Measurements from ENCODE around the gene CCSER2.
"Not testable (repeated sequence)": the region's sequence is repeated elsewhere in the genome, so short reads cannot be mapped to it uniquely, and the experiment has no call there.

Gene CCSER2

DNA sequence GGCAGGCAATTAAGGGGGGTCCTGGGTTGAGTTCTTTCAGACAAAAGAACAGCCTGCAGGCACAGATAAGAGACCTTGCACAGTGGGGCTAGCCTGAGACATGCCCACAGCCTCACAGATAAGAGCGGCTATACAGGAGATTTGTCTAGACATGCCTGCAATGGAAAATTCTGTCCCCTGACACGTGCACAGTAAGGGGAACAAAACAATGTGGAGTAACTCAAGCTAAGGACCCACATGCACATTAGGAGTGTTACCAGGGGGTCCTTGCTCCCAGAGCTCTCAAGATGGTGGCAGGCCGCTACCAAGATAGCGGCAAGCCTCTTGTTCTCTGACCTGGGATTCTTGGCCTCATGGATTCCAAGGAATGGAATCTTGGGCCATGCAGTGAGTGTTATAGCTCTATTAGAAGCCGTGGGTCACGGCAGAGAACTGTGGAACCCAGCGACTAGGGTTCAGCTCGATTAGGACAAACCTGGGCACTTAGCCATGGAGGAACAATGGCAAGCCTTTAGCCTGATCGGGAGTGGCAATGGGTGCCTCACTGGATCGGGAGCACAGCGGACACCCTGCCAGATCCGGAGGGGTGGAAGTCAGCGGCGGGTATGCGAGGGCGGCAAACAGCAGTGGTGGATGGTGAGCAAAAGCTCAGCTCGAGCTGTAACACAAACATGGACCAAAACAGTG is 196.9 kb downstream of the CCSER2 start:
- Histone ChIP-seq H3K14ac (ENCODE audit: low read length in 2 of 2) (no peak overlapping the region), H2AFZ (ENCODE audit: low read depth, low read length) (no peak overlapping the region), H3K18ac (ENCODE audit: low read depth in 1 of 2, low read length in 2 of 2) (peak overlapping the region; percentile 14 to 15), H3K4me1 (ENCODE audit: control insufficient read depth, insufficient read depth, low read depth, low read length) (peaks cover 8% of the 10 kb centered on the region), H4K91ac (ENCODE audit: low read length) (no peak overlapping the region), H3K4me3 (ENCODE audit: insufficient read depth in 1 of 2, low read depth in 1 of 2, low read length in 2 of 2) (no peak overlapping the region), H3K9me3 (ENCODE audit: control insufficient read depth, low read length) (peaks cover 6% of the 10 kb centered on the region), H3K4ac (ENCODE audit: low read depth in 1 of 2, low read length in 2 of 2) (no peak overlapping the region), H3K4me2 (ENCODE audit: low read length, poor library complexity, severe bottlenecking) (no peak overlapping the region), H3K36me3 (ENCODE audit: control insufficient read depth in 1 of 2, insufficient read depth in 2 of 2, low read depth in 1 of 2, low read length in 2 of 2) (no peaks in the 10 kb centered on the region), H3K27ac (ENCODE audit: low read length, poor library complexity, severe bottlenecking) (no peak overlapping the region), H2AK5ac (ENCODE audit: low read length, severe bottlenecking) (no peak overlapping the region), H4K8ac (ENCODE audit: low read length) (peak overlapping the region; percentile 55), H3K27me3 (ENCODE audit: control insufficient read depth in 1 of 2, insufficient read depth in 1 of 2, low read length in 2 of 2) (no peaks in the 10 kb centered on the region), H3K9ac (ENCODE audit: low read length) (no peak overlapping the region), H3K23ac (ENCODE audit: low read length in 2 of 2) (no peak overlapping the region), H2BK12ac (ENCODE audit: low read length in 2 of 2) (peak overlapping the region in 1 of 2 experiments; percentile 25), H2BK120ac (ENCODE audit: low read depth, low read length) (no peak overlapping the region), H2BK5ac (ENCODE audit: low read depth, low read length, poor library complexity, severe bottlenecking) (no peak overlapping the region), H2BK15ac (ENCODE audit: low read depth, poor library complexity, severe bottlenecking) (no peak overlapping the region), H3K79me1 (replicated peaks; ENCODE audit: low read length, poor library complexity, severe bottlenecking) (no peaks in the 10 kb centered on the region)
- DNase-seq: no peak
- 92% methylated on average over 17 of the region's 17 CpGs for WGBS

DNA sequence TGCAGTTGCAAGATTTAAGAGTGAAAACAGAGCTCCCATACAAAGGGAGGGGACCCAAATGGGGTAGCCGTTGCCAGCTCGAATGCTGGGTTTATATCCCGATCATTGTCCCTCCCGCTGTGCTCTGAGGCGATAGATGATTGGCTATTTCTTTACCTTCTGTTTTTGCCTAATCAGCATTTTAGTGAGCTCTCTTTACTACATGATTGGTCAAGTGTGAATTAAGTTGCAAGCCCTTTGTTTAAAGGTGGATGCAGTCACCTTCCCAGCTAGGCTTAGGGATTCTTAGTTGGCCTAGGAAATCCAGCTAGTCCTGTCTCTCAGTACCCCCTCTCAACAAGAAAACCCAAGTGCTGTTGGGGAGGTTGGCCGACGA is 197.4 kb downstream of the CCSER2 start:
- not testable (repeated sequence) for H3K4me2 ChIP-seq (ENCODE audit: low read length, poor library complexity, severe bottlenecking); H3K4me3 ChIP-seq (ENCODE audit: insufficient read depth in 1 of 2, low read depth in 1 of 2, low read length in 2 of 2); H3K23ac ChIP-seq (ENCODE audit: low read length in 2 of 2); H3K4ac ChIP-seq (ENCODE audit: low read depth in 1 of 2, low read length in 2 of 2); H3K36me3 ChIP-seq (ENCODE audit: control insufficient read depth in 1 of 2, insufficient read depth in 2 of 2, low read depth in 1 of 2, low read length in 2 of 2); H3K79me1 ChIP-seq (replicated peaks; ENCODE audit: low read length, poor library complexity, severe bottlenecking); H3K18ac ChIP-seq (ENCODE audit: low read depth in 1 of 2, low read length in 2 of 2); H3K14ac ChIP-seq (ENCODE audit: low read length in 2 of 2); H4K8ac ChIP-seq (ENCODE audit: low read length); H3K9ac ChIP-seq (ENCODE audit: low read length); H2BK120ac ChIP-seq (ENCODE audit: low read depth, low read length); H3K27ac ChIP-seq (ENCODE audit: low read length, poor library complexity, severe bottlenecking); H2AFZ ChIP-seq (ENCODE audit: low read depth, low read length); H2BK15ac ChIP-seq (ENCODE audit: low read depth, poor library complexity, severe bottlenecking); H2AK5ac ChIP-seq (ENCODE audit: low read length, severe bottlenecking); DNase-seq; H2BK5ac ChIP-seq (ENCODE audit: low read depth, low read length, poor library complexity, severe bottlenecking); H4K91ac ChIP-seq (ENCODE audit: low read length); H3K27me3 ChIP-seq (ENCODE audit: control insufficient read depth in 1 of 2, insufficient read depth in 1 of 2, low read length in 2 of 2); H3K9me3 ChIP-seq (ENCODE audit: control insufficient read depth, low read length); H2BK12ac ChIP-seq (ENCODE audit: low read length in 2 of 2); H3K4me1 ChIP-seq (ENCODE audit: control insufficient read depth, insufficient read depth, low read depth, low read length)
- 95% methylated on average over 7 of the region's 7 CpGs for WGBS

DNA sequence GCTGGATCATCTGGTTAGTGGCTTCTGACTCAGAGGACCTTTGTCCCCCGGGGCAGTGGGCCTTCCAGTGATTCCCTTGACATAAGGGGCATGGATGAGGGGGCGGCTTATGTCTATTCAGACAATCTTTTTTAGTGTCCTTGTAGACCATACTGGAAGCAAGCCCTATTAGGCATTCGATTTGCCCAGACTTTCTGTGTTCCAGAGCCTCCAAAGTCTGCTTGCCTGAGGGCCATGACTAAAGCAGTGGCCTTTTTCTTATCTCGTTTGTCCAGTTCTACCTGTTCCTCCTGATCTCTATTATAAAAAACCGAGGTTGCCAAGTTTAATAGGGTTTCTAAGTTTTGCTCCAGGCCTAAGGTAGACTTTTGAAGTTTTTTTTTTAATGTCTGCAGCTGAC is 199.0 kb downstream of the CCSER2 start:
- not testable (repeated sequence) for H3K36me3 ChIP-seq (ENCODE audit: control insufficient read depth in 1 of 2, insufficient read depth in 2 of 2, low read depth in 1 of 2, low read length in 2 of 2); H3K27me3 ChIP-seq (ENCODE audit: control insufficient read depth in 1 of 2, insufficient read depth in 1 of 2, low read length in 2 of 2); H4K8ac ChIP-seq (ENCODE audit: low read length); H3K18ac ChIP-seq (ENCODE audit: low read depth in 1 of 2, low read length in 2 of 2); H4K91ac ChIP-seq (ENCODE audit: low read length); H2BK5ac ChIP-seq (ENCODE audit: low read depth, low read length, poor library complexity, severe bottlenecking); H3K4me1 ChIP-seq (ENCODE audit: control insufficient read depth, insufficient read depth, low read depth, low read length); H3K23ac ChIP-seq (ENCODE audit: low read length in 2 of 2); H3K79me1 ChIP-seq (replicated peaks; ENCODE audit: low read length, poor library complexity, severe bottlenecking); H3K4ac ChIP-seq (ENCODE audit: low read depth in 1 of 2, low read length in 2 of 2); H2AK5ac ChIP-seq (ENCODE audit: low read length, severe bottlenecking); H3K27ac ChIP-seq (ENCODE audit: low read length, poor library complexity, severe bottlenecking); H2BK12ac ChIP-seq (ENCODE audit: low read length in 2 of 2); H2BK15ac ChIP-seq (ENCODE audit: low read depth, poor library complexity, severe bottlenecking); DNase-seq; H3K4me3 ChIP-seq (ENCODE audit: insufficient read depth in 1 of 2, low read depth in 1 of 2, low read length in 2 of 2); H3K9me3 ChIP-seq (ENCODE audit: control insufficient read depth, low read length); H2BK120ac ChIP-seq (ENCODE audit: low read depth, low read length); H3K4me2 ChIP-seq (ENCODE audit: low read length, poor library complexity, severe bottlenecking); H3K9ac ChIP-seq (ENCODE audit: low read length); H3K14ac ChIP-seq (ENCODE audit: low read length in 2 of 2); H2AFZ ChIP-seq (ENCODE audit: low read depth, low read length)
- WGBS: 82% methylated on average over 4 of the region's 5 CpGs

DNA sequence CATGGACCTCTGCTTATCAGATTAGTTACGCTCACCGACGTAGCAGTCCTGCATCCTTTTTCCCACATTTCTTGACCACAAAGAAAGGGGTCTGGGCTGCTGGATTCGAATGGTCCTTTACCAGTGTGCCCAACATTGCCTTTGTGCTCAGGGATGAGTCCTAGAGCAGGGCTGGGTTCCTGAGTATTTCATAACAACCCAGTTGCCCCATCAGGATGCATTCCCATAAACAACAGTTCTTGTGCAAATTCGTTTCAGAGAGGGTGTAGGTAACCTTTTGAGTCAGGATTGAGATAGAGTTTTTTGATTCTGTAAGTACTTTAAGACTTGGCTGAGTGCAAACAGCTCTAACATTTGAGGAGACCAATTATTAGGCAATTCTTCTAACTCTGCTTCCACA is 200.1 kb downstream of the CCSER2 start:
- 96% methylated on average over 4 of the region's 5 CpGs for WGBS
- H3K4me3 ChIP-seq (ENCODE audit: insufficient read depth in 1 of 2, low read depth in 1 of 2, low read length in 2 of 2); DNase-seq; H3K4me2 ChIP-seq (ENCODE audit: low read length, poor library complexity, severe bottlenecking); H2BK5ac ChIP-seq (ENCODE audit: low read depth, low read length, poor library complexity, severe bottlenecking); H3K27ac ChIP-seq (ENCODE audit: low read length, poor library complexity, severe bottlenecking); H3K27me3 ChIP-seq (ENCODE audit: control insufficient read depth in 1 of 2, insufficient read depth in 1 of 2, low read length in 2 of 2); H2BK15ac ChIP-seq (ENCODE audit: low read depth, poor library complexity, severe bottlenecking); H4K8ac ChIP-seq (ENCODE audit: low read length); H2AFZ ChIP-seq (ENCODE audit: low read depth, low read length); H2BK120ac ChIP-seq (ENCODE audit: low read depth, low read length); H3K14ac ChIP-seq (ENCODE audit: low read length in 2 of 2); H3K4me1 ChIP-seq (ENCODE audit: control insufficient read depth, insufficient read depth, low read depth, low read length); H2AK5ac ChIP-seq (ENCODE audit: low read length, severe bottlenecking); H2BK12ac ChIP-seq (ENCODE audit: low read length in 2 of 2); H3K9ac ChIP-seq (ENCODE audit: low read length); H4K91ac ChIP-seq (ENCODE audit: low read length); H3K79me1 ChIP-seq (replicated peaks; ENCODE audit: low read length, poor library complexity, severe bottlenecking); H3K4ac ChIP-seq (ENCODE audit: low read depth in 1 of 2, low read length in 2 of 2); H3K9me3 ChIP-seq (ENCODE audit: control insufficient read depth, low read length); H3K36me3 ChIP-seq (ENCODE audit: control insufficient read depth in 1 of 2, insufficient read depth in 2 of 2, low read depth in 1 of 2, low read length in 2 of 2); H3K23ac ChIP-seq (ENCODE audit: low read length in 2 of 2); H3K18ac ChIP-seq (ENCODE audit: low read depth in 1 of 2, low read length in 2 of 2): not testable (repeated sequence)
